Central memory CD8-positive, alpha-beta T cell (primary cell): ENCODE measurements around the gene ORC5.

Source experiments
- ATAC-seq: fragments of 150-1000 bp; cut with Tn5 transposase; replicated peaks from 2 replicates; pipeline ENCODE4 v1.10.0; 2022; ENCODE audit warnings: mild to moderate bottlenecking, moderate FRiP score, moderate number of reproducible peaks; ENCODE audit not compliant: poor library complexity, severe bottlenecking; ENCODE audit errors: extremely low read depth
- DNase-seq, 2 donors: peaks; one replicate each; pipeline ENCODE4 v3.0.0; 2021; ENCODE audit warnings: low spot score in 2 of 2
- H3K27ac Mint-ChIP-seq: one replicate; pipeline ENCODE4 v1.8.0; 2022; ENCODE audit warnings: low read depth, mild to moderate bottlenecking, moderate library complexity, mixed read lengths
- H3K27me3 Mint-ChIP-seq: one replicate; pipeline ENCODE4 v1.8.0; 2022; ENCODE audit warnings: mixed read lengths
- H3K36me3 Mint-ChIP-seq: one replicate; pipeline ENCODE4 v1.8.0; 2022; ENCODE audit warnings: mild to moderate bottlenecking, moderate library complexity, mixed read lengths; ENCODE audit not compliant: insufficient read depth
- H3K4me1 Mint-ChIP-seq: one replicate; pipeline ENCODE4 v1.8.0; 2022; ENCODE audit warnings: mixed read lengths
- H3K4me3 Mint-ChIP-seq: one replicate; pipeline ENCODE4 v1.8.0; 2022; ENCODE audit warnings: mild to moderate bottlenecking, moderate library complexity, mixed read lengths
- H3K9me3 Mint-ChIP-seq: one replicate; pipeline ENCODE4 v1.8.0; 2022; ENCODE audit warnings: mixed read lengths

ORC5 gene

GRCh38 chr7:104176332-104176731 lies 31.5 kb downstream of the ORC5 start:
- ATAC-seq (no peak), DNase-seq (no peak)
- peaks cover 16% of the 10 kb centered on the region for H3K36me3 Mint-ChIP-seq
- H3K27me3 Mint-ChIP-seq = no peaks in the 10 kb centered on the region
- no peak overlapping the region for H3K4me3 Mint-ChIP-seq
- no peaks in the 10 kb centered on the region for H3K4me1 Mint-ChIP-seq
- H3K27ac Mint-ChIP-seq = no peak overlapping the region
- no peaks in the 10 kb centered on the region for H3K9me3 Mint-ChIP-seq

GRCh38 chr7:104175361-104175984 lies 32.3 kb downstream of the ORC5 start:
- no peak overlapping the region for H3K4me3 Mint-ChIP-seq
- no peaks in the 10 kb centered on the region for H3K4me1 Mint-ChIP-seq
- ATAC-seq (no peak), DNase-seq (no peak)
- H3K36me3 Mint-ChIP-seq = peaks cover 15% of the 10 kb centered on the region
- no peaks in the 10 kb centered on the region for H3K9me3 Mint-ChIP-seq
- no peaks in the 10 kb centered on the region for H3K27me3 Mint-ChIP-seq
- no peak overlapping the region for H3K27ac Mint-ChIP-seq

GRCh38 chr7:104174798-104175197 lies 33.0 kb downstream of the ORC5 start:
- ATAC-seq (no peak), DNase-seq (no peak)
- Mint-ChIP-seq H3K27ac (no peak overlapping the region), H3K4me1 (no peaks in the 10 kb centered on the region), H3K9me3 (no peaks in the 10 kb centered on the region), H3K27me3 (no peaks in the 10 kb centered on the region), H3K4me3 (no peak overlapping the region), H3K36me3 (peaks cover 13% of the 10 kb centered on the region)

- H3K4me3 Mint-ChIP-seq = no peak overlapping the region
- no peak for ATAC-seq
These were observed 45.7 kb downstream of the ORC5 start for GRCh38 chr7:104162081-104162480.

GRCh38 chr7:104161244-104161643 lies 46.6 kb downstream of the ORC5 start:
- Mint-ChIP-seq H3K27ac (no peak overlapping the region), H3K27me3 (no peaks in the 10 kb centered on the region), H3K9me3 (no peaks in the 10 kb centered on the region), H3K4me1 (no peaks in the 10 kb centered on the region), H3K36me3 (peaks cover 4% of the 10 kb centered on the region), H3K4me3 (no peak overlapping the region)
- DNase-seq (no peak), ATAC-seq (no peak)

More at GRCh38 chr7:104162081-104162480, 45.7 kb downstream of the ORC5 start:
- Mint-ChIP-seq H3K4me1 (no peaks in the 10 kb centered on the region), H3K27ac (no peak overlapping the region), H3K36me3 (peaks cover 8% of the 10 kb centered on the region), H3K27me3 (no peaks in the 10 kb centered on the region), H3K9me3 (no peaks in the 10 kb centered on the region)
- no peak for DNase-seq

- DNase-seq = no peak
- no peaks in the 10 kb centered on the region for H3K27me3 Mint-ChIP-seq
- no peak for ATAC-seq
- H3K36me3 Mint-ChIP-seq = peaks cover 4% of the 10 kb centered on the region
- H3K27ac Mint-ChIP-seq = no peak overlapping the region
- H3K9me3 Mint-ChIP-seq = no peaks in the 10 kb centered on the region
- H3K4me3 Mint-ChIP-seq = no peak overlapping the region
- H3K4me1 Mint-ChIP-seq = no peaks in the 10 kb centered on the region
These were observed 47.4 kb downstream of the ORC5 start for GRCh38 chr7:104160375-104160774.

GRCh38 chr7:104156842-104157277 lies 51.0 kb downstream of the ORC5 start:
- no peak overlapping the region for H3K27ac Mint-ChIP-seq
- no peaks in the 10 kb centered on the region for H3K27me3 Mint-ChIP-seq
- H3K36me3 Mint-ChIP-seq = peaks cover 5% of the 10 kb centered on the region
- no peaks in the 10 kb centered on the region for H3K9me3 Mint-ChIP-seq
- no peak overlapping the region for H3K4me3 Mint-ChIP-seq
- ATAC-seq = no peak
- no peaks in the 10 kb centered on the region for H3K4me1 Mint-ChIP-seq
- no peak for DNase-seq

- ATAC-seq (no peak), DNase-seq (no peak)
- Mint-ChIP-seq H3K4me1 (no peaks in the 10 kb centered on the region), H3K27ac (no peak overlapping the region), H3K4me3 (no peak overlapping the region), H3K27me3 (no peaks in the 10 kb centered on the region), H3K36me3 (peaks cover 8% of the 10 kb centered on the region), H3K9me3 (no peaks in the 10 kb centered on the region)
These were observed 54.5 kb downstream of the ORC5 start for GRCh38 chr7:104153287-104153686.

GRCh38 chr7:104152468-104152867 lies 55.3 kb downstream of the ORC5 start:
- Mint-ChIP-seq H3K36me3 (peaks cover 8% of the 10 kb centered on the region), H3K27ac (no peak overlapping the region), H3K4me3 (no peak overlapping the region), H3K27me3 (no peaks in the 10 kb centered on the region), H3K9me3 (no peaks in the 10 kb centered on the region), H3K4me1 (no peaks in the 10 kb centered on the region)
- DNase-seq = no peak
- ATAC-seq = no peak

- no peak for DNase-seq
- no peak overlapping the region for H3K4me3 Mint-ChIP-seq
- H3K27me3 Mint-ChIP-seq = no peaks in the 10 kb centered on the region
- no peak overlapping the region for H3K27ac Mint-ChIP-seq
- ATAC-seq = no peak
- H3K36me3 Mint-ChIP-seq = peaks cover 8% of the 10 kb centered on the region
- peaks cover 5% of the 10 kb centered on the region for H3K4me1 Mint-ChIP-seq
- H3K9me3 Mint-ChIP-seq = no peaks in the 10 kb centered on the region
These were observed 57.3 kb downstream of the ORC5 start for GRCh38 chr7:104150470-104150869.

- H3K27ac Mint-ChIP-seq = no peak overlapping the region
- H3K4me3 Mint-ChIP-seq = no peak overlapping the region
- peaks cover 12% of the 10 kb centered on the region for H3K4me1 Mint-ChIP-seq
- H3K27me3 Mint-ChIP-seq = no peaks in the 10 kb centered on the region
- peaks cover 9% of the 10 kb centered on the region for H3K36me3 Mint-ChIP-seq
- DNase-seq (no peak), ATAC-seq (no peak)
- no peaks in the 10 kb centered on the region for H3K9me3 Mint-ChIP-seq
These were observed 58.0 kb downstream of the ORC5 start for GRCh38 chr7:104149822-104150221.

GRCh38 chr7:104142147-104142546 lies 65.7 kb downstream of the ORC5 start:
- Mint-ChIP-seq H3K27me3 (no peaks in the 10 kb centered on the region), H3K27ac (no peak overlapping the region), H3K4me3 (no peak overlapping the region), H3K4me1 (peaks cover 14% of the 10 kb centered on the region), H3K36me3 (peaks cover 17% of the 10 kb centered on the region), H3K9me3 (no peaks in the 10 kb centered on the region)
- ATAC-seq (no peak), DNase-seq (no peak)

GRCh38 chr7:104137971-104138370 lies 69.8 kb downstream of the ORC5 start:
- H3K27me3 Mint-ChIP-seq = no peaks in the 10 kb centered on the region
- no peak overlapping the region for H3K4me3 Mint-ChIP-seq
- no peaks in the 10 kb centered on the region for H3K4me1 Mint-ChIP-seq
- no peaks in the 10 kb centered on the region for H3K9me3 Mint-ChIP-seq
- no peak overlapping the region for H3K27ac Mint-ChIP-seq
- DNase-seq = no peak
- peaks cover 23% of the 10 kb centered on the region for H3K36me3 Mint-ChIP-seq
- no peak for ATAC-seq
